Calu3 (cell line): ENCODE data around the gene KLF15. TPM values are rescaled to one million over a fixed set of nuclear protein-coding genes. Genes with fewer than 3 reads are reported as not detected.

ENCODE experiments used
- BruUV-seq: library from RNA; stranded (reverse); fragments of 400-500 nt; replicated peaks from 2 replicates; lab custom pipeline; 2021; lab: Mats Ljungman, UMichigan
- CTCF ChIA-PET: fragments of 300-600 bp; sonication (Branson Sonifier 250); formaldehyde crosslinking; loops from one replicate; lab custom pipeline; 2022; ENCODE audit warnings: antibody characterized with exemption; lab: Charles Lee
- DNase-seq: peaks from one replicate; pipeline ENCODE4 v3.0.0; 2022
- H3K27ac Mint-ChIP-seq: one replicate; pipeline ENCODE4 v1.8.0; 2022; ENCODE audit warnings: mixed read lengths; ENCODE audit not compliant: unreplicated experiment
- H3K27me3 Mint-ChIP-seq: one replicate; pipeline ENCODE4 v1.8.0; 2022; ENCODE audit warnings: mixed read lengths; ENCODE audit not compliant: unreplicated experiment
- H3K36me3 Mint-ChIP-seq: one replicate; pipeline ENCODE4 v1.8.0; 2022; ENCODE audit warnings: mild to moderate bottlenecking, moderate library complexity, mixed read lengths; ENCODE audit not compliant: insufficient read depth, unreplicated experiment
- H3K4me1 Mint-ChIP-seq: one replicate; pipeline ENCODE4 v1.8.0; 2022; ENCODE audit warnings: mild to moderate bottlenecking, low read depth, mixed read lengths; ENCODE audit not compliant: unreplicated experiment
- H3K4me3 Mint-ChIP-seq: one replicate; pipeline ENCODE4 v1.8.0; 2022; ENCODE audit warnings: mild to moderate bottlenecking, low read depth, moderate library complexity, mixed read lengths; ENCODE audit not compliant: unreplicated experiment
- H3K9me3 Mint-ChIP-seq: one replicate; pipeline ENCODE4 v1.8.0; 2022; ENCODE audit warnings: low read depth, mixed read lengths; ENCODE audit not compliant: unreplicated experiment
- intact Hi-C: fragments of 100-400 bp; cut with micrococcal nuclease; formaldehyde crosslinking; loops from one replicate; pipeline ENCODE4 v1.10.0; 2022; ENCODE audit not compliant: unreplicated experiment
- total RNA-seq: library from RNA; stranded (reverse); gene quantifications from 2 replicates; pipeline ENCODE4 v1.2.3, GENCODE V29; 2022
- TF ChIP-seq, protein P1 (sequence below): fragments of 200-600 bp; IDR thresholded peaks from one replicate; pipeline ENCODE4 v1.8.0; 2022; ENCODE audit warnings: antibody characterized with exemption; ENCODE audit not compliant: unreplicated experiment

The KLF15 gene
- total RNA-seq, 1 experiment from 2014 or later, result 8.2 TPM

GRCh38 chr3:126370606-126371005 is 13.4 kb upstream of the KLF15 start:
- no peaks in the 10 kb centered on the region for H3K4me1 Mint-ChIP-seq
- CTCF ChIA-PET, result interaction anchor here (1.1 kb wide), 1 partner anchor 239 kb away, joined by 3 read pairs; no protein-coding TSS in a partner anchor
- TF ChIP-seq, protein P1, sequence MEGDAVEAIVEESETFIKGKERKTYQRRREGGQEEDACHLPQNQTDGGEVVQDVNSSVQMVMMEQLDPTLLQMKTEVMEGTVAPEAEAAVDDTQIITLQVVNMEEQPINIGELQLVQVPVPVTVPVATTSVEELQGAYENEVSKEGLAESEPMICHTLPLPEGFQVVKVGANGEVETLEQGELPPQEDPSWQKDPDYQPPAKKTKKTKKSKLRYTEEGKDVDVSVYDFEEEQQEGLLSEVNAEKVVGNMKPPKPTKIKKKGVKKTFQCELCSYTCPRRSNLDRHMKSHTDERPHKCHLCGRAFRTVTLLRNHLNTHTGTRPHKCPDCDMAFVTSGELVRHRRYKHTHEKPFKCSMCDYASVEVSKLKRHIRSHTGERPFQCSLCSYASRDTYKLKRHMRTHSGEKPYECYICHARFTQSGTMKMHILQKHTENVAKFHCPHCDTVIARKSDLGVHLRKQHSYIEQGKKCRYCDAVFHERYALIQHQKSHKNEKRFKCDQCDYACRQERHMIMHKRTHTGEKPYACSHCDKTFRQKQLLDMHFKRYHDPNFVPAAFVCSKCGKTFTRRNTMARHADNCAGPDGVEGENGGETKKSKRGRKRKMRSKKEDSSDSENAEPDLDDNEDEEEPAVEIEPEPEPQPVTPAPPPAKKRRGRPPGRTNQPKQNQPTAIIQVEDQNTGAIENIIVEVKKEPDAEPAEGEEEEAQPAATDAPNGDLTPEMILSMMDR, result no peak

GRCh38 chr3:126370055-126370454 is 12.8 kb upstream of the KLF15 start:
- TF ChIP-seq, protein P1, result no peak
- Mint-ChIP-seq H3K27ac (no peak overlapping the region), H3K4me3 (no peak overlapping the region), H3K9me3 (no peaks in the 10 kb centered on the region), H3K27me3 (peaks cover 45% of the 10 kb centered on the region), H3K36me3 (no peaks in the 10 kb centered on the region), H3K4me1 (no peaks in the 10 kb centered on the region)
- CTCF ChIA-PET, result interaction anchor here (1.1 kb wide), 1 partner anchor 238 kb away, joined by 3 read pairs; no protein-coding TSS in a partner anchor
- BruUV-seq, result no TSS peak
- no peak for DNase-seq
- intact Hi-C loops, result no loop called here

More at GRCh38 chr3:126370606-126371005, 13.4 kb upstream of the KLF15 start:
- Mint-ChIP-seq H3K27me3 (peaks cover 42% of the 10 kb centered on the region), H3K27ac (no peak overlapping the region), H3K4me3 (no peak overlapping the region), H3K36me3 (no peaks in the 10 kb centered on the region), H3K9me3 (no peaks in the 10 kb centered on the region)
- no peak for DNase-seq
- no TSS peak for BruUV-seq
- intact Hi-C loops, result no loop called here

DNA sequence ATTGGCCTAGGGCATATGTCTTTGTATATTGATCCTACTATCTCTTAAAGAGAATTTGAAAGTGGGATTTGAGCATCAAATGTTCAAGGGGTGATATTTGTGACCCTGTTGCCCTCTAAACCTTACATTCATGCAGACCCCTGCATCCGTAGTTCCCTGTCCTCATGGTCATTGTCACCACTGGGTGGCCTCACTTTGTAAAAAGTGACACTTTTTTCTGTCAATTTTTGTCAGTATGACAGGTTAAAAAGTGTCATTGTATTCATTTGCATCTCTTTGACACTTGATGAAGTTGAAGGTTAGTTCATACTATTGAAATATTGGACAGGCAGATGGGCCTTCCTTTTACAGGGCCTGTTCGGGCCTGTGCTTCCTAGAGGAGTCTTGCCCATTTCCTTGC is 12.3 kb upstream of the KLF15 start:
- Mint-ChIP-seq H3K9me3 (no peaks in the 10 kb centered on the region), H3K27me3 (peaks cover 45% of the 10 kb centered on the region), H3K4me3 (no peak overlapping the region), H3K27ac (no peak overlapping the region), H3K4me1 (no peaks in the 10 kb centered on the region), H3K36me3 (no peaks in the 10 kb centered on the region)
- TF ChIP-seq, protein P1, result no peak
- no peak for DNase-seq
- intact Hi-C loops, result no loop called here
- CTCF ChIA-PET, result no interaction called here
- BruUV-seq, result no TSS peak

- H3K9me3 Mint-ChIP-seq, result no peaks in the 10 kb centered on the region
- peaks cover 52% of the 10 kb centered on the region for H3K27me3 Mint-ChIP-seq
- no peak overlapping the region for H3K27ac Mint-ChIP-seq
- BruUV-seq, result no TSS peak
- H3K4me3 Mint-ChIP-seq, result no peak overlapping the region
- H3K4me1 Mint-ChIP-seq, result no peaks in the 10 kb centered on the region
- H3K36me3 Mint-ChIP-seq, result no peaks in the 10 kb centered on the region
- intact Hi-C loops, result no loop called here
- CTCF ChIA-PET, result no interaction called here
- no peak for DNase-seq
- TF ChIP-seq, protein P1, result no peak
Measured at GRCh38 chr3:126367316-126367805, 10.2 kb upstream of the KLF15 start.
